ENCODE data around the gene HMG20B.

GRCh38 chr19:3532154-3532786, 40.5 kb upstream of the HMG20B start:
- TF ChIP-seq CTCF (IDR thresholded peaks at IDR 0.05 in 4 of 5, conservative IDR thresholded peaks at IDR 0.05 in 1 of 5) (no peak), POLR2A (IDR thresholded peaks at IDR 0.05) (no peak)
